ENCODE data around the gene ARHGAP33.

DNA sequence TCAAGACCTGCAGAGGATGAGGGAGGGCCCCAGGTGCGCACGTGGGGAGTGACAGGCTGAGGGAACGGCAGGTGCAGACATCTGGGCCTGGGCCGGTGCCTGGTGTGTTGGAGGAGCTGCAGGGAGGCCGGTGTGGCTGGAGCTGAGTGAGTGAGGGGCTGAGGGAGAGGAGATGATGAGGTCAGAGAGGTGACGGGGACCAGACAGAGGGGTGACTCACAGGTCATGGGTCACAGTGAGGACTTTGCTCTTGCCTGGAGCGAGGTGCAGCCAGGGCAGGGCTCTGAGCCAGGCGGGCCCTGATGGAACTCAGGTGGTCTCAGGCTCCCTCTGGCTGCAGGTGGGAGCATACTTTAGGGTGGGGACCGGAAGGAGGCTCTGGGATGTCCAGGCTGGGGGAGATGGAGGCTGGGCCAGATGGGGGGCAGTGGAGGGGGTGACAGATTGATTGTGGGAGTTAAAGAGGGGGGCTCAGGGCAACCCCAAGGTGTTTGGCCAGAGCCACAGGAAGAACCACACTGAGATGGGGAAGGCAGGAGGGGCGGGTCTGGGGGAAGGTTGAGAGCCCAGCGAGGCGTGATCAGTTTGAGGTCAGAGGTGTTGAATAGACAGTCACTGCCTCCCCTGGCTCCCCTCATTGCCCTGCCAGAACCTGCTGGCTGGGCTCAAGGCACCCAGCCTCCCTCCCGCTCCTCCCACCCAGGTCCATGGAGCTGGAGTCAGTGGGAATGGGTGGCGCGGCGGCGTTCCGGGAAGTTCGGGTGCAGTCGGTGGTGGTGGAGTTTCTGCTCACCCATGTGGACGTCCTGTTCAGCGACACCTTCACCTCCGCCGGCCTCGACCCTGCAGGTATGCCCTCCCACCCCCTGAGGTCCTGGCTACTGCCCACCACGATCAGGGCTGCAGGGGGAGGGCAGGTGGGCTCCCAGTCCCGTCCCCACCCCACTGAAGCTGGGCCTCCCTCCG, 8.4 kb downstream of the ARHGAP33 start:
- TF ChIP-seq EZH2 (IDR thresholded peaks at IDR 0.05; ENCODE audit: borderline replicate concordance, insufficient read depth, low read length, poor library complexity, severe bottlenecking) (no peak), POLR2AphosphoS5 (IDR thresholded peaks at IDR 0.05) (no peak), RAD21 (conservative IDR thresholded peaks at IDR 0.05) (no peak), EP300 (conservative IDR thresholded peaks at IDR 0.05; ENCODE audit: poor library complexity, severe bottlenecking) (no peak), MXI1 (conservative IDR thresholded peaks at IDR 0.05; ENCODE audit: poor library complexity, severe bottlenecking) (no peak), TAF1 (IDR thresholded peaks at IDR 0.05; ENCODE audit: low read depth) (no peak), SMC3 (conservative IDR thresholded peaks at IDR 0.05; ENCODE audit: poor library complexity) (no peak)
- TF ChIP-seq, protein P1, sequence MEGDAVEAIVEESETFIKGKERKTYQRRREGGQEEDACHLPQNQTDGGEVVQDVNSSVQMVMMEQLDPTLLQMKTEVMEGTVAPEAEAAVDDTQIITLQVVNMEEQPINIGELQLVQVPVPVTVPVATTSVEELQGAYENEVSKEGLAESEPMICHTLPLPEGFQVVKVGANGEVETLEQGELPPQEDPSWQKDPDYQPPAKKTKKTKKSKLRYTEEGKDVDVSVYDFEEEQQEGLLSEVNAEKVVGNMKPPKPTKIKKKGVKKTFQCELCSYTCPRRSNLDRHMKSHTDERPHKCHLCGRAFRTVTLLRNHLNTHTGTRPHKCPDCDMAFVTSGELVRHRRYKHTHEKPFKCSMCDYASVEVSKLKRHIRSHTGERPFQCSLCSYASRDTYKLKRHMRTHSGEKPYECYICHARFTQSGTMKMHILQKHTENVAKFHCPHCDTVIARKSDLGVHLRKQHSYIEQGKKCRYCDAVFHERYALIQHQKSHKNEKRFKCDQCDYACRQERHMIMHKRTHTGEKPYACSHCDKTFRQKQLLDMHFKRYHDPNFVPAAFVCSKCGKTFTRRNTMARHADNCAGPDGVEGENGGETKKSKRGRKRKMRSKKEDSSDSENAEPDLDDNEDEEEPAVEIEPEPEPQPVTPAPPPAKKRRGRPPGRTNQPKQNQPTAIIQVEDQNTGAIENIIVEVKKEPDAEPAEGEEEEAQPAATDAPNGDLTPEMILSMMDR (IDR thresholded peaks at IDR 0.05; ENCODE audit: poor library complexity, severe bottlenecking) = no peak
- TF ChIP-seq, protein P2, sequence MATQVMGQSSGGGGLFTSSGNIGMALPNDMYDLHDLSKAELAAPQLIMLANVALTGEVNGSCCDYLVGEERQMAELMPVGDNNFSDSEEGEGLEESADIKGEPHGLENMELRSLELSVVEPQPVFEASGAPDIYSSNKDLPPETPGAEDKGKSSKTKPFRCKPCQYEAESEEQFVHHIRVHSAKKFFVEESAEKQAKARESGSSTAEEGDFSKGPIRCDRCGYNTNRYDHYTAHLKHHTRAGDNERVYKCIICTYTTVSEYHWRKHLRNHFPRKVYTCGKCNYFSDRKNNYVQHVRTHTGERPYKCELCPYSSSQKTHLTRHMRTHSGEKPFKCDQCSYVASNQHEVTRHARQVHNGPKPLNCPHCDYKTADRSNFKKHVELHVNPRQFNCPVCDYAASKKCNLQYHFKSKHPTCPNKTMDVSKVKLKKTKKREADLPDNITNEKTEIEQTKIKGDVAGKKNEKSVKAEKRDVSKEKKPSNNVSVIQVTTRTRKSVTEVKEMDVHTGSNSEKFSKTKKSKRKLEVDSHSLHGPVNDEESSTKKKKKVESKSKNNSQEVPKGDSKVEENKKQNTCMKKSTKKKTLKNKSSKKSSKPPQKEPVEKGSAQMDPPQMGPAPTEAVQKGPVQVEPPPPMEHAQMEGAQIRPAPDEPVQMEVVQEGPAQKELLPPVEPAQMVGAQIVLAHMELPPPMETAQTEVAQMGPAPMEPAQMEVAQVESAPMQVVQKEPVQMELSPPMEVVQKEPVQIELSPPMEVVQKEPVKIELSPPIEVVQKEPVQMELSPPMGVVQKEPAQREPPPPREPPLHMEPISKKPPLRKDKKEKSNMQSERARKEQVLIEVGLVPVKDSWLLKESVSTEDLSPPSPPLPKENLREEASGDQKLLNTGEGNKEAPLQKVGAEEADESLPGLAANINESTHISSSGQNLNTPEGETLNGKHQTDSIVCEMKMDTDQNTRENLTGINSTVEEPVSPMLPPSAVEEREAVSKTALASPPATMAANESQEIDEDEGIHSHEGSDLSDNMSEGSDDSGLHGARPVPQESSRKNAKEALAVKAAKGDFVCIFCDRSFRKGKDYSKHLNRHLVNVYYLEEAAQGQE (IDR thresholded peaks at IDR 0.05; ENCODE audit: borderline replicate concordance) = no peak
